Renal cortex interstitium (tissue), 15 donors: ENCODE results near the gene SNAP23. TPM values are rescaled to one million over a fixed set of nuclear protein-coding genes. Genes with fewer than 3 reads are reported as not detected.

Source experiments
- DNase-seq, 11 donors: peaks; one replicate each; pipeline ENCODE4 v3.0.0-alpha.2; 2013; ENCODE audit warnings: low read depth in 9 of 11, low spot score in 4 of 11; ENCODE audit errors: extremely low read depth in 1 of 11
- long read RNA-seq, 16 experiments: transcript quantifications; one replicate each; lab custom pipeline, GENCODE V29; 2026
- polyA plus RNA-seq, 3 donors: library from polyadenylated mRNA; unstranded; fragments of 120-200 nt; gene quantifications; one replicate each; pipeline ENCODE4 v1.2.1, GENCODE V29; 2013; ENCODE audit not compliant: insufficient read length in 3 of 3

Gene SNAP23
- polyA plus RNA-seq, result 100 to 1,000 TPM in 2 of 3 donors, 10 to 100 TPM in 1; 93.8 to 118 (median 107) TPM
- long read RNA-seq, donor 1, transcript SNAP23-201 (8 exons, 2,687 nt), result major isoform, 14 of 26 reads
- long read RNA-seq, donor 1, partial matches to known transcripts, result 9 of 26 reads
- long read RNA-seq, donor 1, other reads (novel, unspliced or antisense), result 0 of 26 reads
- long read RNA-seq, donor 2, transcript SNAP23-201 (8 exons, 2,687 nt), result major isoform, 12 of 20 reads
- long read RNA-seq, donor 2, partial matches to known transcripts, result 6 of 20 reads
- long read RNA-seq, donor 2, other reads (novel, unspliced or antisense), result 0 of 20 reads
- long read RNA-seq, donor 3, transcript SNAP23-201 (8 exons, 2,687 nt), result major isoform, 27 of 132 reads
- long read RNA-seq, donor 3, partial matches to known transcripts, result 95 of 132 reads
- long read RNA-seq, donor 3, other reads (novel, unspliced or antisense), result 5 of 132 reads
- long read RNA-seq, donor 4, transcript SNAP23-201 (8 exons, 2,687 nt), result major isoform, 12 of 14 reads
- long read RNA-seq, donor 4, partial matches to known transcripts, result 0 of 14 reads
- long read RNA-seq, donor 4, other reads (novel, unspliced or antisense), result 0 of 14 reads
- long read RNA-seq, donor 5, result 0 reads
- long read RNA-seq, donor 6, transcript SNAP23-201 (8 exons, 2,687 nt), result major isoform, 15 of 46 reads
- long read RNA-seq, donor 6, partial matches to known transcripts, result 29 of 46 reads
- long read RNA-seq, donor 6, other reads (novel, unspliced or antisense), result 0 of 46 reads
- long read RNA-seq, donor 7, transcript SNAP23-201 (8 exons, 2,687 nt), result major isoform, 19 of 31 reads
- long read RNA-seq, donor 7, partial matches to known transcripts, result 9 of 31 reads
- long read RNA-seq, donor 7, other reads (novel, unspliced or antisense), result 0 of 31 reads
- long read RNA-seq, donor 8, result 0 reads
- long read RNA-seq, donor 9, transcript SNAP23-201 (8 exons, 2,687 nt), result major isoform, 8 of 8 reads
- long read RNA-seq, donor 9, partial matches to known transcripts, result 0 of 8 reads
- long read RNA-seq, donor 9, other reads (novel, unspliced or antisense), result 0 of 8 reads
- long read RNA-seq, donor 10, transcript SNAP23-201 (8 exons, 2,687 nt), result major isoform, 16 of 69 reads
- long read RNA-seq, donor 10, partial matches to known transcripts, result 53 of 69 reads
- long read RNA-seq, donor 10, other reads (novel, unspliced or antisense), result 0 of 69 reads
- long read RNA-seq, donor 11, transcript SNAP23-201 (8 exons, 2,687 nt), result major isoform, 14 of 87 reads
- long read RNA-seq, donor 11, partial matches to known transcripts, result 70 of 87 reads
- long read RNA-seq, donor 11, other reads (novel, unspliced or antisense), result 0 of 87 reads
- long read RNA-seq, donor 12, transcript SNAP23-201 (8 exons, 2,687 nt), result major isoform, 6 of 44 reads
- long read RNA-seq, donor 12, partial matches to known transcripts, result 38 of 44 reads
- long read RNA-seq, donor 12, other reads (novel, unspliced or antisense), result 0 of 44 reads
- long read RNA-seq, donor 13, result 0 reads
- long read RNA-seq, donor 14, transcript SNAP23-201 (8 exons, 2,687 nt), result major isoform, 18 of 19 reads
- long read RNA-seq, donor 14, partial matches to known transcripts, result 0 of 19 reads
- long read RNA-seq, donor 14, other reads (novel, unspliced or antisense), result 0 of 19 reads
- long read RNA-seq, donor 15, transcript SNAP23-201 (8 exons, 2,687 nt), result major isoform, 12 of 13 reads
- long read RNA-seq, donor 15, partial matches to known transcripts, result 0 of 13 reads
- long read RNA-seq, donor 15, other reads (novel, unspliced or antisense), result 0 of 13 reads
- long read RNA-seq, donor 16, transcript SNAP23-201 (8 exons, 2,687 nt), result major isoform, 41 of 72 reads
- long read RNA-seq, donor 16, transcript SNAP23-205 (3 exons, 862 nt), result minor isoform, 5 of 72 reads
- long read RNA-seq, donor 16, partial matches to known transcripts, result 24 of 72 reads
- long read RNA-seq, donor 16, other reads (novel, unspliced or antisense), result 0 of 72 reads

- DNase-seq, result peak; percentile 82 to 93 (median 89)
Observed at GRCh38 chr15:42495361-42496212, at the start of gene SNAP23. SNAP23 (plus strand) TSS chr15:42495634; CDS start chr15:42511847, 16,213 bp downstream.

GRCh38 chr15:42447599-42447998 lies 47.8 kb upstream of the SNAP23 start:
- no peak for DNase-seq

- no peak for DNase-seq
Observed at GRCh38 chr15:42448281-42448680, 47.2 kb upstream of the SNAP23 start.

- no peak for DNase-seq
Observed at GRCh38 chr15:42449770-42450424, 45.5 kb upstream of the SNAP23 start.

GRCh38 chr15:42450425-42450790 lies 45.0 kb upstream of the SNAP23 start:
- DNase-seq, result no peak

GRCh38 chr15:42453826-42454225 lies 41.6 kb upstream of the SNAP23 start:
- no peak for DNase-seq

- DNase-seq, result no peak
Observed at GRCh38 chr15:42456531-42456930, 38.9 kb upstream of the SNAP23 start.

GRCh38 chr15:42456971-42457370 lies 38.5 kb upstream of the SNAP23 start:
- no peak for DNase-seq

- DNase-seq, result peak; percentile 71 to 94 (median 81)
Observed at GRCh38 chr15:42457445-42458442, 37.7 kb upstream of the SNAP23 start.

GRCh38 chr15:42461261-42461660 lies 34.2 kb upstream of the SNAP23 start:
- DNase-seq, result no peak

GRCh38 chr15:42465520-42466259 lies 29.7 kb upstream of the SNAP23 start:
- no peak for DNase-seq

GRCh38 chr15:42471002-42471401 lies 24.4 kb upstream of the SNAP23 start:
- DNase-seq, result no peak

GRCh38 chr15:42474827-42475226 lies 20.6 kb upstream of the SNAP23 start:
- DNase-seq, result no peak

GRCh38 chr15:42482701-42483100 lies 12.7 kb upstream of the SNAP23 start:
- DNase-seq, result no peak

GRCh38 chr15:42483677-42484076 lies 11.8 kb upstream of the SNAP23 start:
- no peak for DNase-seq
